HTERT RPE-1 (cell line): ENCODE measurements around the gene ECE1.
"Not testable (repeated sequence)": the region's sequence is repeated elsewhere in the genome, so short reads cannot be mapped to it uniquely, and the experiment has no call there.

Experiments
- in situ Hi-C: fragments of 300-500 bp; cut with MboI; formaldehyde crosslinking; loops from 4 replicates; pipeline ENCODE4 v1.14.3; 2020; ENCODE audit warnings: low sequenced_read_pairs

Gene ECE1

DNA sequence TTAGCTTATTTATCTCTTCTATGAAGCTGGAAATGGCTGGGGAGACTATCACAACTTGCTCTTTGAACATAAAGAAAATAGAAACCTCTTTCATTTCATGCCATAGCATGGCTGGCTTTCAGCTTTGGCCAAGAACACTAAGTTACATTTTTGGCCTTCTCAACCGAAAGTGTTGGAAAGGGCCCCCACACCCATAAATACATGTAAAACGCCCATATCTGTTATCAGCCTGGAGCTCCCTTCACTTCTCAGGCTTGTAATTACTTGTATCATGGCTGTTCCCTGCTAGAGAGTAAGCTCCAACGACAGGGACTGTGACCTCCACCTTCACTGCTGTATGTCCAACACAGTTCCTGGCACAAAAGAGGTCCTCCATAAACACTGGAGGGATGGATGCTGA lies 100.8 kb downstream of the ECE1 start:
- in situ Hi-C loops, result no loop called here

DNA sequence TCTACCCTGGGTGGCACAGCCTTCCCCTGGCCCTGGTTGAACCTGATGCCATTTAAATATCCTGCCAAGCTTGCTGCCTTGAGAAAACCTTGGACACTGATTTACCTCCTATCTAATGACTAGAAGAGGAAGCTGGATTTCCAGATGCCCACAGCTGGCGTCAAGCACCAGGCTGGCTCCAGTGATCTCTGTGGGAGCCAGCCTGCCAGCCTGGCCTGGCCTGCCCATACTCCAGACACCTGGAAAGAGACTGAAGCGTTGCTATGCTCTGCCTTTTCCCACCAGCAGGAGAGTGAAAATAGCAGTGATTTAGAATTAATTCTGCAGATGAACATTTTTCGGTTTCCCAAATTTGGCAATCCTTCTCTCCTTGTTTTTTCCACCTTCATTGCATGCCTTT lies 102.0 kb downstream of the ECE1 start:
- in situ Hi-C loops, result no loop called here

DNA sequence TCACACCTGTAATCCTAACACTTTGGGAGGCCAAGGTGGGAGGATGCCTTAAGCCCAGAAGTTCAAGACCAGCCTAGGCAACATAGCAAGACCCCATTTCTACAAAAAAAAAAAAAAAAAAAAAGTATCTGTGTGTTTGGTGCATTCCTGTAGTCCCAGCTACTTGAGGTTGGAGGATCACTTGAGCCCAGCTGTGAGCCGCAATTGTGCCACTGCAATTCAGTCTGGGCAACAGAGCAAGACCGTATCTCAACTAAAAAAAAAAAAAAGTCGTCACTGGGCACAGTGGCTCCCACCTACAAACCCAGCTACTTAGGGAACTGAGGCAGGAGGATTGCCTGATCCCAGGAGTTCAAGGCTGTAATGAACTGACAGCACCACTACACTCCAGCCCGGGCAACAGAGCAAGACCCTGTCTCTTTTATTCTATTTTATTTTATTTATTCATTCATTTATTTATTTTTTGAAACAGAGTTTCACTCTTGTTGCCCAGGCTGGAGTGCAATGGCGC lies 105.0 kb downstream of the ECE1 start:
- in situ Hi-C loops, result no loop called here

DNA sequence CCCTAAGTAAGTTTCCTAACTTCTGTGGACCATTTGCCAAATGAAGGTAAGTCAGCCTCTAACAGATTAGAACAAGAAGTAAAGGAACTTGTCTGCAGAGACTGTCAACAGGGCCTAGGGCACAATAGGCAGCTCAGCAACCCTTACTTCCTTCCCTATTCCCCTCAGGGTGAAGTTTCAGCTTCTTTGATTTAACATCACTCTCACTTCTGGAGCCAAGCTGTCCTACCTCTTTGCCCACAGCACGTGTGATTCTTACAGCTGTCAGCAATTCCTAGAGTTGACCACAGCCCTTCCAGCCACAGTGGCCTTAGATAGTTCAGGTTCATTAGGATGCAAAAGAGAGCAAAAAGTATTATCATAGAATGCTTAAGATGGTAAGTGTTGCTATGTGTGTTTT lies 106.0 kb downstream of the ECE1 start:
- in situ Hi-C loops, result no loop called here

GRCh38 chr1:21182181-21182731 lies 108.0 kb downstream of the ECE1 start:
- in situ Hi-C loops, result no loop called here

GRCh38 chr1:21178271-21178670 lies 112.0 kb downstream of the ECE1 start:
- in situ Hi-C loops, result not testable (repeated sequence)

- in situ Hi-C loops, result no loop called here
Observed at GRCh38 chr1:21176586-21177555, 113.4 kb downstream of the ECE1 start, which contains the start of gene EIF4G3. EIF4G3 (minus strand) TSS chr1:21176897; CDS start chr1:21002742, 174,155 bp downstream.

- in situ Hi-C loops, result no loop called here
Observed at GRCh38 chr1:21175670-21176581, 114.3 kb downstream of the ECE1 start.

DNA sequence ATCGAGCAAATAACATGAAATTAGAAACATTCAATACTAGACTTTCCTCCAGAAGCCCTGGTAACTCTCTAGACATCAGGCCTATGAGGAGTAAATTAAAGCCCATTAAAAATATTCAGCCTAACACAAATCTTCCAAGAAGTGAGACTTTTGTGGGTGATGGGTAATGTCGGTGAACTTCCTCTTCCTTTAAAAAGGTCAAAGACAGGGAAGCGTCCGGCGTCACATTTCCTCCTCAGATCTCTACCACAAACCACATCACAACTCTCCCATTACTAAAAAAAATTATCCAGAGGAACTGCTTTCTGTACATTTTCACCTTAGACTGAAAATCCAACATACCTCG lies 115.0 kb downstream of the ECE1 start:
- in situ Hi-C loops, result no loop called here

- in situ Hi-C loops, result no loop called here
Observed at GRCh38 chr1:21174654-21175323, 115.5 kb downstream of the ECE1 start.

GRCh38 chr1:21174230-21174629 lies 116.0 kb downstream of the ECE1 start:
- in situ Hi-C loops, result no loop called here

GRCh38 chr1:21173096-21173495 lies 117.2 kb downstream of the ECE1 start:
- in situ Hi-C loops, result not testable (repeated sequence)

- in situ Hi-C loops, result not testable (repeated sequence)
Observed at GRCh38 chr1:21170837-21171236, 119.4 kb downstream of the ECE1 start.

DNA sequence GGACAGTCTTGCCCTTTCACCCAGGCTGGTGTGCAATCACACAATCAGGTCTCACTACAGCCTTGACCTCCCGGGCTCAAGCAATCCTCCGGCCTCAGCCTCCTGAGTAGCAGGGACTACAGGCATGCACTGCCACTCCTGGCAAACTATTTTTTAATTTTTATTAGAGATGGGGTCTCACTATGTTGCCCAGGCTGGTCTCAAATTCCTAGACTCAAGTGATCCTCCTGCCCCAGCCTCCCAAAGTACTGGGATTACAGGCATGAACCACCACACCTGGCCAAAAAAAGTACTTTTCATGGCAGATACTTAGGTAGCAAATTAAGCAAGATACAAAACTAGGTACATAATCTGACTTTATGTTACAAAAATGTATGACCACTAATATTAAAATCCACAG lies 121.8 kb downstream of the ECE1 start:
- in situ Hi-C loops, result no loop called here
